Measurements from ENCODE around the gene PLA2G1B.

PLA2G1B gene

DNA sequence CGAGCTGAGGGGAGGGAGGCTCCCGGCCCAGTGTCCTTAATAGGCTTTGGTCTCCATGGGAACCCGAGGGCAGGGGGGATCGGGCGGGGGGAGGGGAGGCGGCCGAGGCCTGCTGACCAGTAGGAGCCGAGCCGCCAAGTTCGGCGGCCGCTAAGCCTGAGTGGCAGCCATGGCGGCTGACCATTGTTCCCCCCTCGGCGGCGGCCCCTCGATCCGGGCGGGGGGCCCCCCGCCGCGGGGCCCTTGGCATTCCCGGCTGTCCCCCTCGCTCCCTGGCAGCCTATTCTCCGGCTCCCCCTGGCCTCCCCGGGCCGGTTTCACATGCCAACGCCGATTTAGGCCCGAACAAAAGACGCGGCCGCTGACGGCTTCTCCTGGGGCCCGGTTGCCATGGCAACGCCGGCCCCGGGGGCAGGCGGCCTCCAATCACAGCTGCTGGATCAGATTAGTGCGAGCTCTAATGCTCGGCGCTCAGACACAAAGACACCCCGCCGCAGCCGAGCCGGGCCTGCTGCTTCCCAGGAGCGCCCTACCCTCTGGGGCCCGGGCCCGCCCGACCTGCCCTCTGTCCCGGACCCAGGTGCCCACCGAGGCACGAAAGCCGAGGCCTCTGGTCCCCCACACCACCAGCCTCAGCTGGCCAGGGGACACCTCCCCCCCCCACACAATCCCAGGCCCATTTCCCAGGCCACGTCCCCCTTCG is 34.1 kb upstream of the PLA2G1B start:
- Histone ChIP-seq H4K91ac (ENCODE audit: low read depth, low read length) (peak overlapping the region; percentile 93), H4K12ac (ENCODE audit: low read depth, low read length) (peak overlapping the region; percentile 90), H2BK12ac (ENCODE audit: low read length) (peak overlapping the region; percentile 85), H3K4ac (ENCODE audit: low read depth, low read length) (peak overlapping the region; percentile 47), H2BK5ac (ENCODE audit: low read depth, low read length, poor library complexity) (peak overlapping the region; percentile 53), H3K27me3 (ENCODE audit: insufficient read depth, low read length) (no peaks in the 10 kb centered on the region), H3K9ac (ENCODE audit: low read length) (no peak overlapping the region), H3K4me2 (ENCODE audit: low read length) (peak overlapping the region; percentile 75), H3K18ac (ENCODE audit: low read length) (peak overlapping the region; percentile 98), H3K14ac (ENCODE audit: low read length) (peak overlapping the region; percentile 89), H2BK120ac (ENCODE audit: insufficient read depth, low read length, poor library complexity) (peak overlapping the region; percentile 86), H3K4me3 (ENCODE audit: low read depth, low read length) (peak overlapping the region; percentile 37), H2AK5ac (ENCODE audit: low read length) (peak overlapping the region; percentile 93), H3K27ac (ENCODE audit: low read depth, low read length) (peak overlapping the region; percentile 70), H3K79me2 (ENCODE audit: control insufficient read depth, insufficient read depth, low read length, poor library complexity) (peaks cover 5% of the 10 kb centered on the region), H3K36me3 (ENCODE audit: control insufficient read depth in 1 of 2, insufficient read depth in 2 of 2, low read length in 2 of 2) (peaks cover 16 to 24% of the 10 kb centered on the region in 2 experiments), H3K23ac (ENCODE audit: low read length) (no peak overlapping the region), H4K8ac (ENCODE audit: low read depth, low read length) (peak overlapping the region; percentile 85), H3K79me1 (ENCODE audit: low read length) (peaks cover 19% of the 10 kb centered on the region), H2AFZ (ENCODE audit: insufficient read depth, low read length, poor library complexity) (peak overlapping the region; percentile 86), H3K9me3 (ENCODE audit: insufficient read depth, low read depth, low read length) (no peaks in the 10 kb centered on the region), H3K4me1 (ENCODE audit: control insufficient read depth in 1 of 2, insufficient read depth in 2 of 2, low read length in 2 of 2) (peaks cover 30 to 35% of the 10 kb centered on the region in 2 experiments)
- DNase-seq = peak; percentile 57 to 75
- no CpG with 5 or more reads among the region's 56 CpGs for WGBS (ENCODE audit: extremely low coverage, insufficient coverage, insufficient read length)

DNA sequence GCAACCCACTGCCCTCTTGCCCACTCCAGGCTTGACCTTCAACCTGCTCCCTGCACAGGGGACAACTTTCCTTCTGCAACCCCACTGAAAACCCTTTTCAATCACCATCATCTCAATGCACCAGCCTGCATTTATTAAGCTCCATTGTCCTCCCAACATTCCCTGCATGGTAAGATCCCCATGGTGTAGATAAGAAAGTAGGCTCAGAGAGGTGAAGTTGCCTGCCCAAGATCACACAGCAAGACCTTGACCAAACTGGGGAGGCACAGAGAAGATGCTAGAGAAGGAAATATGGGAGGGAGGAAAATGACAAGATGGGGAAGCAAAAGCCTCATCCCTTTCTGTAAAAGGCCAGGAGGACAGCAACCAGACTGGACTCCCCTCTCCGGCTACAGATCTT is 31.5 kb upstream of the PLA2G1B start:
- Histone ChIP-seq H3K36me3 (ENCODE audit: control insufficient read depth in 1 of 2, insufficient read depth in 2 of 2, low read length in 2 of 2) (peaks cover 19 to 24% of the 10 kb centered on the region in 2 experiments), H3K27me3 (ENCODE audit: insufficient read depth, low read length) (no peaks in the 10 kb centered on the region), H2AFZ (ENCODE audit: insufficient read depth, low read length, poor library complexity) (no peak overlapping the region), H2BK120ac (ENCODE audit: insufficient read depth, low read length, poor library complexity) (peak overlapping the region; percentile 37), H4K12ac (ENCODE audit: low read depth, low read length) (no peak overlapping the region), H4K91ac (ENCODE audit: low read depth, low read length) (peak overlapping the region; percentile 37), H3K9me3 (ENCODE audit: insufficient read depth, low read depth, low read length) (no peaks in the 10 kb centered on the region), H3K9ac (ENCODE audit: low read length) (no peak overlapping the region), H3K4me2 (ENCODE audit: low read length) (no peak overlapping the region), H2BK5ac (ENCODE audit: low read depth, low read length, poor library complexity) (peak overlapping the region; percentile 42), H3K4me1 (ENCODE audit: control insufficient read depth in 1 of 2, insufficient read depth in 2 of 2, low read length in 2 of 2) (peaks cover 30 to 33% of the 10 kb centered on the region in 2 experiments), H4K8ac (ENCODE audit: low read depth, low read length) (peak overlapping the region; percentile 25), H2AK5ac (ENCODE audit: low read length) (peak overlapping the region; percentile 51), H3K4me3 (ENCODE audit: low read depth, low read length) (no peak overlapping the region), H2BK12ac (ENCODE audit: low read length) (peak overlapping the region; percentile 5), H3K27ac (ENCODE audit: low read depth, low read length) (peak overlapping the region; percentile 31), H3K14ac (ENCODE audit: low read length) (peak overlapping the region; percentile 47), H3K79me1 (ENCODE audit: low read length) (peaks cover 19% of the 10 kb centered on the region), H3K4ac (ENCODE audit: low read depth, low read length) (no peak overlapping the region), H3K18ac (ENCODE audit: low read length) (peak overlapping the region; percentile 10), H3K79me2 (ENCODE audit: control insufficient read depth, insufficient read depth, low read length, poor library complexity) (peaks cover 5% of the 10 kb centered on the region), H3K23ac (ENCODE audit: low read length) (no peak overlapping the region)
- DNase-seq = no peak
- no CpG with 5 or more reads among the region's 1 CpG for WGBS (ENCODE audit: extremely low coverage, insufficient coverage, insufficient read length)

DNA sequence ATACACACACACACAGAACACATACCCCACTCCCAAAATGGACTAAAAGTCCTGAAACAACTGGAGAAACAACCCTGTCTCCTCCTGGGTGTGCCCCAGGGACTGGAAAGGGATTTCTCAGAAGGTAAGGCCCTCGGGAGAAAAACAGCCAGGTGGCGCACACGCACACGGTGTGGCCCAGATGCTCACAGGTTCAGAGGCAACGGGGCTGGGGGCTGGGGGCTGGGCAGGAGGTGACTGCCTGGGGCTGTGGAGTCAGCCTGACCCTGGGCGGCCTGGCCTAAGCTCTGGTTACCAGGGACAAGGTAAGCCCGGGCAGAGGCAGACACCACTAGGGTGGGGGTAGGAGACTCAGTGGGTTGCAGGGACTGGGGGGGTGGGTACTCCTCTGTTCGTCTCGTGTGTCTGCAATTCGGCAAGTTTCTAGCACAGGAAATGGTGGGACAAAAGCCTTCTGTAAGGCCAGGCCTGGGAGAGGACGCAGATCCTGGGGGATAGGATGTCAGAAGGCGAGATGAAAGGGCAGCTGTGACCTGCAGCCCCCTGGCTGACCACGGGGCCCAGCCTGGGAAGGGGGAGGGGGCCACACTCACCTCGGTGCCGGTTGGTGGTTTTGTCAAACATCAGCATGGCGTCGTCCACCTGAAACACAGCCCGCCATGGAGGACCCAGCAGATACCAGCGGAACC is 31.0 kb upstream of the PLA2G1B start:
- peaks cover 30 to 33% of the 10 kb centered on the region in 2 experiments for H3K4me1 ChIP-seq (ENCODE audit: control insufficient read depth in 1 of 2, insufficient read depth in 2 of 2, low read length in 2 of 2)
- H3K27me3 ChIP-seq (ENCODE audit: insufficient read depth, low read length) = no peaks in the 10 kb centered on the region
- H2BK120ac ChIP-seq (ENCODE audit: insufficient read depth, low read length, poor library complexity) = peak overlapping the region; percentile 37
- no peaks in the 10 kb centered on the region for H3K9me3 ChIP-seq (ENCODE audit: insufficient read depth, low read depth, low read length)
- peak overlapping the region; percentile 51 for H2AK5ac ChIP-seq (ENCODE audit: low read length)
- H3K4me2 ChIP-seq (ENCODE audit: low read length) = peak overlapping the region; percentile 8
- H3K14ac ChIP-seq (ENCODE audit: low read length) = peak overlapping the region; percentile 47
- DNase-seq = peak; percentile 51 to 53
- H4K8ac ChIP-seq (ENCODE audit: low read depth, low read length) = peak overlapping the region; percentile 25
- H3K79me2 ChIP-seq (ENCODE audit: control insufficient read depth, insufficient read depth, low read length, poor library complexity) = peaks cover 5% of the 10 kb centered on the region
- peaks cover 19 to 24% of the 10 kb centered on the region in 2 experiments for H3K36me3 ChIP-seq (ENCODE audit: control insufficient read depth in 1 of 2, insufficient read depth in 2 of 2, low read length in 2 of 2)
- no peak overlapping the region for H3K9ac ChIP-seq (ENCODE audit: low read length)
- H3K79me1 ChIP-seq (ENCODE audit: low read length) = peaks cover 19% of the 10 kb centered on the region
- no peak overlapping the region for H3K4me3 ChIP-seq (ENCODE audit: low read depth, low read length)
- H2BK5ac ChIP-seq (ENCODE audit: low read depth, low read length, poor library complexity) = peak overlapping the region; percentile 42
- peak overlapping the region; percentile 10 for H3K18ac ChIP-seq (ENCODE audit: low read length)
- H2BK12ac ChIP-seq (ENCODE audit: low read length) = peak overlapping the region; percentile 5
- no CpG with 5 or more reads among the region's 19 CpGs for WGBS (ENCODE audit: extremely low coverage, insufficient coverage, insufficient read length)
- H4K91ac ChIP-seq (ENCODE audit: low read depth, low read length) = peak overlapping the region; percentile 37
- H3K27ac ChIP-seq (ENCODE audit: low read depth, low read length) = peak overlapping the region; percentile 31
- peak overlapping the region; percentile 17 for H2AFZ ChIP-seq (ENCODE audit: insufficient read depth, low read length, poor library complexity)
- no peak overlapping the region for H3K4ac ChIP-seq (ENCODE audit: low read depth, low read length)
- H4K12ac ChIP-seq (ENCODE audit: low read depth, low read length) = no peak overlapping the region
- H3K23ac ChIP-seq (ENCODE audit: low read length) = no peak overlapping the region

DNA sequence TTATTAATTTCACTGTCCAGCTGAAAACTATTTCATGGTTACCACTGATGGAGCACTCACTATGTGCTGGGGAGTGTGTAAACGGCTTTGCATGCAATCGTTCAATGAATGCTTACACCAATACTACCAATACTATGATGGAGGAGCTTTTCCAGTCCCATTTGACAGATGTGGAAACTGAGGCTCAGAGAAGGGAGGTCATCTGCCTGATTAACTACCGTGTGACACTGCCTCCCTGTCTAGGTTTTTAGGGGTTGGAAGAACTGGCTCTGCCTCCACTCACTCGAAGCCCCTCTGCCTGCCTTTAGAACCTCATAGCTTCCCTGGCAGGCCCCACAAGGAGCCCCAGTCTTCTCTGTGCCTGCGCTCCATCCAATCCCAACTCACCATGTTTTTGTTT is 29.5 kb upstream of the PLA2G1B start:
- no peak for DNase-seq
- Histone ChIP-seq H4K91ac (ENCODE audit: low read depth, low read length) (peak overlapping the region; percentile 4), H3K36me3 (ENCODE audit: control insufficient read depth in 1 of 2, insufficient read depth in 2 of 2, low read length in 2 of 2) (peaks cover 10 to 12% of the 10 kb centered on the region in 2 experiments), H2AFZ (ENCODE audit: insufficient read depth, low read length, poor library complexity) (no peak overlapping the region), H3K9me3 (ENCODE audit: insufficient read depth, low read depth, low read length) (no peaks in the 10 kb centered on the region), H4K8ac (ENCODE audit: low read depth, low read length) (no peak overlapping the region), H3K4ac (ENCODE audit: low read depth, low read length) (no peak overlapping the region), H3K27ac (ENCODE audit: low read depth, low read length) (peak overlapping the region; percentile 7), H3K9ac (ENCODE audit: low read length) (no peak overlapping the region), H3K27me3 (ENCODE audit: insufficient read depth, low read length) (no peaks in the 10 kb centered on the region), H3K4me3 (ENCODE audit: low read depth, low read length) (no peak overlapping the region), H3K79me2 (ENCODE audit: control insufficient read depth, insufficient read depth, low read length, poor library complexity) (peaks cover 5% of the 10 kb centered on the region), H2BK12ac (ENCODE audit: low read length) (no peak overlapping the region), H2BK5ac (ENCODE audit: low read depth, low read length, poor library complexity) (no peak overlapping the region), H2AK5ac (ENCODE audit: low read length) (peak overlapping the region; percentile 19), H2BK120ac (ENCODE audit: insufficient read depth, low read length, poor library complexity) (no peak overlapping the region), H4K12ac (ENCODE audit: low read depth, low read length) (no peak overlapping the region), H3K23ac (ENCODE audit: low read length) (no peak overlapping the region), H3K4me2 (ENCODE audit: low read length) (no peak overlapping the region), H3K79me1 (ENCODE audit: low read length) (peaks cover 16% of the 10 kb centered on the region), H3K18ac (ENCODE audit: low read length) (no peak overlapping the region), H3K4me1 (ENCODE audit: control insufficient read depth in 1 of 2, insufficient read depth in 2 of 2, low read length in 2 of 2) (peaks cover 21 to 28% of the 10 kb centered on the region in 2 experiments), H3K14ac (ENCODE audit: low read length) (no peak overlapping the region)
- no CpG with 5 or more reads among the region's 5 CpGs for WGBS (ENCODE audit: extremely low coverage, insufficient coverage, insufficient read length)

Data from trophoblast cell (in vitro differentiated cells and primary cell).